ENCODE measurements around the gene EDIL3.
"Not testable (repeated sequence)": the region's sequence is repeated elsewhere in the genome, so short reads cannot be mapped to it uniquely, and the experiment has no call there.

The EDIL3 gene

DNA sequence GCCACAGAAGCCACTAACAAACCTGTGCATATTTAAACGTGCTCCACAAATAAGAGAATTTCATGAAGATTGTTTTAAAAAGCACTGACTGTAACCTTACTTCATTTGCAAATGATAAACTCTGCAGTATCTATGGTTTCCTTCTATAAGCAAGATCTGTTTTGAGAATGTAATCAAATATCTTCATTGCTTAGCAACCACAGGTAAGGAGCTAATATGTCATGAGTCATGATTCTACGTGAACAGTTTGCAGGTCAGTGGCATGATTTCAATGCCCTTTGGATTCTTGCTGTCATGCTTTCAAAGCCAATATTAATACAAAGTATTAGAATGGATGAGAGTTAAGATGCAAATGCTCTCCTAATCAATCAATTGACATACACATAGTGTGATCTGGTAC is 325.0 kb downstream of the EDIL3 start:
- no peak for DNase-seq (ENCODE audit: low read depth)

DNA sequence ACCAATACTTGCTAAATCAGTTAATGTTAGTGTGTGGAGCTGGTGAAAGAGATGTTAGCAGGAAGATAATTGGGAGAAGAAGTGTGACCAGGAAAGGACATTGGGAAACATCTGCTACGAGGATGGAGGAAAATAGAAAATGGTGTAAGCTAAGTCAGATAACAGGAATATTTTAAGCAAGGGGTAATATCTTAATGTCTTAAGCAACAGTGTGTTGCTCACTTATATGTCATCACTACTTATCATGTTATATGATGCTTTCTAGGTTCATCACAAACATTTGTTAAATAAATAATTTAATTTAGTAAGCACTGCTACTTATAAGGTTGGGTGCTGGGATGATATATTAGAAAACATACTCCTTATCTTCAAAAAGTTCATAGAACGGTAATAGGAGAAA is 326.1 kb downstream of the EDIL3 start:
- no peak for DNase-seq (ENCODE audit: low read depth)

DNA sequence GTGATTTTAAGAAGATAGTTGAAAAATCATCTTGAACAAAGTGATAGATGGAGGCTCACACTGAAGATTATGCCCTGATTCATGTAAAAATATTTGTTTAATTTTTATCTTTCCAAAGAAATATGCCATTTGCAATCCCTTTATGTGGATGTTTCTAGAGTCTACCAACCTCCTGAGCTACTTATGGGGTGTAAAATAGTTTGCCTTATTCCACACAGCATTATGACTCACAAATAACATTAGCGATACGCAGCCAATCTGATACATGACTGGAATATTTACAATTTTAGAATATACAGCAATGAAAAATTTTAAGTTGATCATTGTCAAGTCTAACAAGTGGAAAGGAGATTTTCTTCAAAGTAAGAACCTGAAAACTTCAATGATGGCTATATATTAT is 327.5 kb downstream of the EDIL3 start:
- DNase-seq (ENCODE audit: low read depth): no peak

DNA sequence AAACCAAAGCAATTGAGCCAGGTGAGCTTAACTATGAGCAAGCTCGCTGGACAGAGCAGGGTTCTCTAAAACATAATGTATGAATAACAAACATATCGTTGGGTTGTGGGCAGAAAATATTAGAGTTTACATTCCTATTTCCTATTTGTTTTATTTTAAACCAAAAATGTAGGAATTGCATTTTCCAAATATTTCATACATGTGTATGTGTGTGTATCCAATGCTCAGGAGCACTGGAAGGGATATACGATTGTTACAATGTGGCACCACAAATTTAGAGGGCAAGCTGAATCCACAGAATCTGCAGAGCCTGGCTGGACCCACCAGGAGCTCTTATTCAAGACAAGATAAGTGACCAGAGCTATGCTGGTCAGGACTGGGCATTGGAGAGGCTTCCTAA is 338.7 kb downstream of the EDIL3 start:
- DNase-seq (ENCODE audit: low read depth): no peak

DNA sequence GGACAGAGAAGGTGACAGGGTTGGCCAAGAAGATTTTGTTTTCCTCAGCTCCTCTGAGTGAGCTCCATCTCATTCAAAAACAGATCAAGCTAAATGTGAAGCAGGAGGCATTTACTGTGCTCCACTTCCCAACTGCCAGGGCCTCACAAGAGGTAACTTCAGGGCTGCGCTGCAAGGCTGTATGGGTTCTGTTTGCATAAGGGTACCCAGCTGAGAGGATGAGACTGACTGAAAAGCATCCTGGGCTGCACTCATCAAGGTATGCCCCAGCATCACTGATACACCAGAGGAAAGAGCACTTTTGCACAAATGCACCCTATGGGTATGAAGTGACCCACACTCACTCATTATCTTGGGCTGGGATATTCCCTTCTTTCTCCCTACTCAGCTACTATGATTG is 347.8 kb downstream of the EDIL3 start:
- DNase-seq (ENCODE audit: low read depth): no peak

DNA sequence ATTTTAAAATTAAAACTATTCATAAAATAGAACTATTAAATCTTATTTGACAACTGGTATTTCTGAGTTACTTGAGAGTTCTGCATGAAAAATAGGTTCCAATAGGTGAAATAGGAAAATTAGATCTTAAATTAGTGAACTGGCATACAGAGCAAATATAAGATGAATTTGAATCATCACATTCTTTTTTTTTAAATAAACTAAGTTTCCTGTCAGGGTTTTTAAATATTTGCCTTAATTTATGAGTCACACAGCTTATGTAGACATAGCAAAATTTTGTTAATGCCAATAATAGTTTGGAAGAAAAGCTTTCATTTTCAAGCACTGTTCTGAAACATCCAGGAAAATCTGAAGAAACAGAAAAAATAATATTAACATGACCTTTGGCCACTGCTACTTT is 352.4 kb downstream of the EDIL3 start:
- no peak for DNase-seq (ENCODE audit: low read depth)

DNA sequence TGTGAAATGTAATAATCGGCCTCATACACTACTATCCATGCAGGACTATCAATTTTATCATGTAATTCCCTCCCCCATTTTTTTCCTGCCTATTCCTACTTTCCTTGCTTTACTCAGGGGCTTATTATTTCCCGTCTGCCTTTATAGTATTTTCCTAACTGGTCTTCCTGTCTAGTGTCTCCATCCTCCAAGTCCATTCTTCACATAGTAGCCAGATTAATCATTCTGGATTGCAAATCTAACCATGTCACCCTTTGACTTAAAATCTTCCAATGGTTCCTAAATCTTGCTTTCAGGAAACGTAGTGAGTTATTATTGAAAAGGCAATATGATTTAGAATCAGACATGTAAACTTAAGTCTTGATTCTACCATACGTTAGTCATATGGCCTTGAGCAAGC is 356.6 kb downstream of the EDIL3 start:
- DNase-seq (ENCODE audit: low read depth): peak; percentile 63

DNA sequence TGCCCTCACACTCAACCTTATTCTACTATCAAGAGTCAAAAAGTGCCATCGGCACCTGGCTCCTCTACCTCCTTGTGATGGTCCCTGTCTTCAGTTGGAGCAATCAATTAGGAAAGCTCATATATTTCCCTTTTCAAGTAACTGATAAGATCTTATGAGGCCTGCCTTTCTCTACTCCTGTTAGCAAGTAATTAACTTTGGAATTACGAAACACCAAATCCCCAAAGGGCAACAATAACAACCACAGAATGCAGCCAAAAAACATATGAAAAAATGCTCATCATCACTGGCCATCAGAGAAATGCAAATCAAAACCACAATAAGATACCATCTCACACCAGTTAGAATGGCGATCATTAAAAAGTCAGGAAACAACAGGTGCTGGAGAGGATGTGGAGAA is 366.2 kb downstream of the EDIL3 start:
- DNase-seq (ENCODE audit: low read depth): not testable (repeated sequence)

DNA sequence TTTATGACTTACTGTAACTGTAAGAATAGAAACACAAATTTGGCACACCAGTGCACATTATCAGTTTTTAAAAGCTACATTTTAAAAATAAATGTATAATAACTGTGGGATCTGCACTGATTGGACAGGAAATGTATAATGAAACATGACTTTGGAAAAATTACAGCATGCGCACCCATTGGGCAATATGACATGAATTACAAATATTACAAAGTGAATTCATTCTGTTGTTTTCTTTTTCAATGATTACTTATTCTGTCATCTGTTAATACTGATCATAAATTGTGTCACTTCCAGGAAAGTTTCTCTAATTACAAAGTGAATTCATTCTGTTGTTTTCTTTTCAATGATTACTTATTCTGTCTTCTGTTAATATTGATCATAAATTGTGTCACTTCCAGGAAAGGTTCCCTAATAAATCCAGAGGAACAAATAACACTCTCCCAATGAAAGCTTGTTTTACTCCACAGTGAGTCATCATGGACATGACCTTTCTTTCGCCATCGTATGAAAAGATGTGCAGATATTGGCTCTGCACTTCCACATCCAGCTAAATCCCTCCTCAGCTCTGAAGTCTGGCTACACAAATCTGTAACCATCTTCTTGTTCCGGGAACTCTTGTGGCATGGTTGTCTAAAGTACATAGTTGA is 367.0 kb downstream of the EDIL3 start:
- DNase-seq (ENCODE audit: low read depth): no peak

DNA sequence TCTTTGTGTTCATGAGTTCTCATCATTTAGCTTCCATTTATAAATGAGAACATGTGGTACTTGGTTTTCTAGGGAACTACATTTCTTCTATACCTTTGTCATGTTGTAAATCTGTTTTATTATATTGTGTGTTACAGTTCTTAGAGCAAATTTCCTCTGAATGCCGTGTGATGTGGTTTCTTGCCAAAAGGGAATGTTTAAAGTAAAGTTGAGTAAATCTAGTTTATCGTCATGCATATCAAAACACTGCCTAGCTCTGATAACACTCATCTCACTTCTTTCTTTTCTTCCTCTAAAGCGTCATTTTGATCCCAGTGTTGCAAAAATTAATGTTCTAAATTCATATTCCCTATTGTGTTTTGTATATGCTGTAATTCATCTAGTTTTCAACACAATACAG is 368.6 kb downstream of the EDIL3 start:
- DNase-seq (ENCODE audit: low read depth): no peak

DNA sequence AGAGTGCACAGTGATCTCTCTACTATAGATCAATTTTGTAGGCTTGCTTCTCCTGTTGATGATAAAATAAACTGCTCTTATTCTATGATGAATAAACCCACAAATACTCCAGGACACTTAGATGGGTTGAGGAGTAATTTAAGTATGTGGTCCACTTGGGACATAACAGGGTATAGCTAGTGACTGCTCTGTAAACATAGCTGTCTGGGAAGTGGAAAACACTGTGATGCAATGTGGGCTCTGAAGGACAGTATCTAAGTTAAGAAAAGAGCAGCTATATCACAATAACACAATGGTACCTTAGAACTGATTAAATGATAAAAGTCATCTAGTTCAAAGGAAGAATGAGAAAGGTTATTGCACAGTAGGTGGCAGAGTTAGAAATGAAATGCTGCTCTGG is 369.7 kb downstream of the EDIL3 start:
- DNase-seq (ENCODE audit: low read depth): no peak

DNA sequence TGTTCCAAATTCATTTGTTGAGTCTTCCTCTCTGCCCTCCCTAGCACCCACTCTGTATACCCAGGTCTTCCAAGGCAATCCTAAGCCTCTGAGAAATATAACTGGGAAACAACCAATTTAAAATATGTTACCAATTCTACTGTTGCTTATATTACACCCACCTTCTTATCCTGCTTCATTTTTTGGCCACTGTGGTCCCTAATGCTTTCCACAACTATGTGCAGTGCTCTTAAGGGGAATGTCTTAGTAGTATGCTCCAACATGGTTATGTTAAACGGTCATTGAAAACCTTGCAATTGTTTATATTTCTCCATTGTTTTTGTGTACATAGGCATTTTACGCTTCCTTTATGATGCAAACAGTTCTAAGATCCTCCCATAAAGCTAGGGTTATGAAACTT is 390.9 kb downstream of the EDIL3 start:
- DNase-seq (ENCODE audit: low read depth): no peak

DNA sequence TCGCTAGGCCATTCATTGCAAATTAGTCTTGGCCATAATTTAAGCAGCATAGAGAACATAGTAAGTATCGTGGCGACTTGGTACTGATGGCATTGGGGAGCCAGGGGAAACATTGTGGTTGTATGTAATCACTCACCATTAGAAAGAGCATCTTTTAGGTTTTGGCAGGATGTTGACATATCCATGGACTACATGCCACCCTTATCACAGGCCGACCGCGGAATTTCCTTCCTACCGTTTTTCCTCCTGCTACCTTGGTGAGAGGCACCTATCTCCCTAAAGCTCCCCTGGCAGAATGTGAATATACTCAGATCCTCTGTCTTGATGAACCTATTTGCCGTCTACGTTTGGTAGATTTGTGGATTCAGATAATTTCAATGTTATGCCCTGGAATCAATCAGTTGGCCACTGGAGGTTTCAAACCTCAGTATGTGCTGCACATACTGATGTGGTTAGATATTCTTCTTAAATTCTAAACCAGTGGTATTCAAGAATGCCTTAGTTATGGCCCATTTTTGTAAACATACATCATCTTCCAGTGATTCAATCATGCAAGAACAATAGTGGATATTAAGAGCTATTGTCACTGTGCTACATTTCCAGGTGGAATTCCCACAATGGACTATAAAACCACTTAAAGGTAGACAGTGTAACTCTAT is 393.0 kb downstream of the EDIL3 start:
- DNase-seq (ENCODE audit: low read depth): peak; percentile 55

DNA sequence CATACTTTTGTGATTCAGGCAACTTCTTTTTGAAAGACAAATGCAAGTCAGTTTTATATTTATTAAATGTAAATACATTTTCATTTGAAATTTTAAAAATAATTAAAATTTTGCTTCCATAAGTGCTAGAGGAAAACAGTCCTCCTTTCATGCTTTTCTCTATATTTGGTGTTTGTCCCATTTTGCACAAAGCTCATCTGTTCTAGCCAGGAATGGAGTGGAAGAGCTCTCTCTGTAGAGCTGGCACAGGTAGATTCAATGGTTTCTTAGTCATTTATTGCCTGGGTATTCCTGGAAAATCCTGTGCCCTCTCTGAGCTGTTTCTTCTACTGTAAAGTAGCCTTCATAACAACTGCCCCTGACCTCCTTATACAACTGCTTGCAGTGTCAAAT is 396.4 kb downstream of the EDIL3 start:
- DNase-seq (ENCODE audit: low read depth): no peak

DNA sequence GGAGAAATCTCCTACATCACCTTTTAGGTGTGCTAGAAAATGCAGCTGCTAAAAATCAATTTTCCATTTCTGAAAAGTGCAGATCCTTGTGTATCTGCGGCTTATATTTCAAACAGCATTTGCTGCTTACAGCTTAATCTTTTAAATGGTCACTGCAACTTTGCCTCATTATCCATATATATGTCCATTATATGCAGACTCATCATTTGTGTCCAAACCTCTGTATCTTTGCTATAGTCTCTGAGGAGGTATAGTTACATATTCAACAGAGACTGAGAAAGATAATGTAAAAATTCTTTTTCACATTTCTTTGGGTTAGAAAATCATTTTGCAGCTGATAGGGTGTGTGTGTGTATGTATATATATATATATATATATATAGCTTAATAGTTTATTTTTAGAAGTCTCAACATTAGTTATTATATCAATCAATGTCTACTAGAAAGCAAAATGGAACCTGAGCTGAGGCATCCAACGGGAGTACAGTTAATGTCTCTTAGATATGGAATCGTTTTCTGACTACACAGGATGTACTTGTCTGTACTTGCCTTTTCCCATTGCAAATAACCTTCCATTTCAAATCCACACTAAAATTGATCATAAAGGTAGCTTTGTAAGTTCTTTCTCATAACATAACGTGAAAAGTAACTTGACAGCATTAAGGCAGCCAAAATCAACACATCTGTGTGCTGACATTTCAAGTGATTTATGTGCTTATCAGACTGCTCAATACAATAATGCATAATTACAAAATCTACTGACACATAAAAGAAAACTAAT is 397.0 kb downstream of the EDIL3 start:
- DNase-seq (ENCODE audit: low read depth): no peak

DNA sequence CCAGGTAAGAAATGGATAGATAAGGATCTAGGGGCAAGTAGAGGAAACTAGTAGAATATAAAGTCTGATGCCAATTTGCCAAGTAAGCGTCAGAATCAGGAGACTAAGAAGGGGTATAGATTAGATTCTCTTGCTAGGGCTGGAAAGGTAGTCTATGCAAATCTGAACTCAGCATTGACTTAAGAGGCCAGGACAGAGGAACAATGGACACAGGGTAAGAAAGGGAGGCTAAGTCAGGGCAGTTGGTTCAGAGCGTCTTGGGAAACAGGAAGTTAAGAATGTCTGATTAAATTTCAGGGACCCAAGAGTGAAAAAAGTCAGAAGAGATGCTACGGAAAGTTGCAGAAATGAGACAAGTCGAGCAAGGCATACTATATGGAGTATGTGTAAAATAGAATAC is 400.8 kb downstream of the EDIL3 start:
- DNase-seq (ENCODE audit: low read depth): no peak

DNA sequence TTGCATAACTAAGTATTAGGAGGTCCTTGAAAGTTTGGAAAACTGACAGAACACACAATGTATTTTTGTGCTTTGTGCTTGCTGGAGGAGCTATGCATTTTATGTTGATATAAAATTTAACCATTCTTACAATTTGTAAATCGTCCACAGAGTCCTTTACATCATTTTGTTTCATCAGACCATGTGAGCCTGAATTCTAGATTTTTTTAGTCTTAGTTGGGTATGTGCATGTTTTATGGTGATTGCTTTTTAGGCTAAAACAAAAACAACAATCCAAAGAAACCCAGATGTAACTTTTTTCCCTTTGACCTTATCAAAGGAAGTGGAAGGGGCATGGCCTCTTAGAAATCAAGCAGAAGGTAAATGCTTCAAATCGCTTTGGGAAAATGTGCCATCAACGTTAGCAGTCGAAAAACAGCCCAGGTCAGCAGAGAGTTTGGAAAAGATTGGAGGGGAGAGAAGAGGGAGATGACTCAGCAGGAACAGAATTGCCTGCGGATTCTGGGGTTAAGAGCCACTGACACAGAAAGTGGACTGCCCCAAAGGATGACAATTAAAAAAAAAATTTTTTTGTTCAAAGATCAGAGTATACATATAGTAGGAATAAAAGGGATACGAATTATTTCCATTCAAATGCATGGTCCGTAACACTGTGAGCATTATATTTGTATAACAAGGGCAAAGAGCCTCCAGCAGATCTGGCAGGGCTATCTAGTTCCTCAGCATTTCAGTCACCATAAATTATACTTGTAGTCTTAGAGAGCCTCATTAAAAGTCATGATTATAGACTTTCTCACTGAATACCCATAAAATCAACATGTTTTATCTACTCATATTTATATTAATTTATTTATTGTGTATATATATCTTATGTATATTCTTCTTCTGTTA is 410.5 kb downstream of the EDIL3 start:
- DNase-seq (ENCODE audit: low read depth): no peak

DNA sequence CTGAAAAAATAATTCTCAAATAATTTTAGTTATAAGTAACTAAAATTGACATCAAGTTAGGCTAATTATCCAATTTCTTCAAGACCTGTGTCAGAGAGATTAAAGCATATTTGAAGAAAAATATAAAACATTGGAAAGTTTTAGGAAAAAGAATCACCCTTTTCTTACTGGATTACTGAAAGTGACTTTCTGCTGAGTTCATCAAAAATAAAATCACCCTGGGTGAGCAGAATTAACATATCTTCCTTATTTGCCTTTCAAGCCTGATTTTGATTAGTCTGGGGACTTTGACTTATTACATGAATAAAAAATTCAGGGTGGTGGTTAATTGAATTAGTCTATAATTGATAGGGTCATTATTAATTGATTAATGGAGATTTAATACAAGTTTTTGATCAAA is 411.8 kb downstream of the EDIL3 start:
- no peak for DNase-seq (ENCODE audit: low read depth)

DNA sequence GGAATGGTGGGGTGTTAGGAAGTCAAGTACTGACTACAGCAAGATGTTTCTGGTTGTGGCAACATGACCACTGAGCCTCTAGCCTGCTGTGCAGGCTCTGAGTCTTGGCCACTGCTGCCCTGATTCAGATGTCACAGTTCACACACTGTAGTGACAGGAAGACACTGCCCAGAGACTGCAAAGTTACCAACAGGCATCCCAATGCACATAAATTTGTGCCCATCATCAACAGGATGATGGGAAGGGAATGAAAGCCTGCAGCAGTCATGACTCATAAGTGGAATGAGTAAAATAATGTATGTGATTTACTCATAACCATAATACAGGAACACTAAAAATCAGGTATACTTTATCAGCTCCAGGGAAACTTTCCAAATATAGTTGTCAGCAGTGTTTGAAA is 412.4 kb downstream of the EDIL3 start:
- DNase-seq (ENCODE audit: low read depth): no peak

DNA sequence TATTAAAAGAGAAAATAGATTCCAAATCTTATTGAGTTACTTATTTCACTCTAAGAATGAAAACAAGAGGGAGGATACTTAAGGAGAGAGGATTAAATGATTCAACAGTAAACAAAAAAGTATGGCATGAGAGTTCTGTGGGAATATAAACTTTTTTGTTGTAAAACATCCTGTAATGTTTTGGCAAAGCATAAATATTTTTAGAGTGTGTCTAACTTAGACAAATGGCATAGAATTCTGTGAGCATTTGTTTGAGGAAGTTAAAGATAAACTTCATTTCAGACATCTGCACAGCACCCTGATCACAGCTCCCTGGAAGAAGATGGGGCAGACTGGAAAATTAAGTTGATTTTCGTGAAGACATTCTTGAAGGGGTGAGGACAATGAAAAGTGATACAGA is 417.3 kb downstream of the EDIL3 start:
- no peak for DNase-seq (ENCODE audit: low read depth)

DNA sequence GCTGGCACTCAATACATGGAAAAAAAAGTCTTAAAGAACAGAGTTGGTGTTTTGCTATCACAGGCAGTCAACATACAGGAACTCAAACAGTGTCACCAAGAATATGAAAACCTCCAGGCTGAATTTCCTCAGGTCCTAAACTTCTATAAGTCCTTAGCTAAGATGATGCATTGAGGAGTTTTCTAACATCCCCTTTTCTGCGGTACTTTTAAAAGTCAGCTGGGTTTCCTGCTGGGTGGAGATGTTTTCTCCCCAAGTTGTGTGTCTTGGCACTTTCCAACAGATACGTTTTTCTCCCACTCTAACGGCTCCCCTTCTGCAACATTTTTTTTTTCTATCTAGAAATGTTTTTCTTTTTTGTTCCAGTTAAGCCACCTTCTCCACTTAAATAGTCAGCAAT is 419.2 kb downstream of the EDIL3 start:
- DNase-seq (ENCODE audit: low read depth): no peak

DNA sequence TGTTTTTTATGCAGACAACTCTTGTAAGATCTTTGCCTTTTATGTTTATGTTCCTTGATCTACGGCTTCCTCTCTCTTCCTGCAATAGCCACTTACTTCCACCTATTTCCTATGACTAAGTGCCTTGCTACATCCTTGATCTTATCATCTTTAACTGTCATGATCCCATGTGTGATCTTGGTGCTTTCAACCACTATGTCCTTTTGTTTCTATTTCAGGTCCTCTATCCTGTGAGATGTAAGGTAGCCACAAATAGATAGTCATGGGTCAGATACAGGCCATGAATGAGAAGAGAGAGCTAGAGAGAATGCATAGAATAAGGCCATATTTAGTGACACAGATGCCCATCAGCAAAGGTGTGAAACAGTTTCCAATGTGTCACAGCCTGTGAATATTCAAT is 420.4 kb downstream of the EDIL3 start:
- DNase-seq (ENCODE audit: low read depth): no peak

DNA sequence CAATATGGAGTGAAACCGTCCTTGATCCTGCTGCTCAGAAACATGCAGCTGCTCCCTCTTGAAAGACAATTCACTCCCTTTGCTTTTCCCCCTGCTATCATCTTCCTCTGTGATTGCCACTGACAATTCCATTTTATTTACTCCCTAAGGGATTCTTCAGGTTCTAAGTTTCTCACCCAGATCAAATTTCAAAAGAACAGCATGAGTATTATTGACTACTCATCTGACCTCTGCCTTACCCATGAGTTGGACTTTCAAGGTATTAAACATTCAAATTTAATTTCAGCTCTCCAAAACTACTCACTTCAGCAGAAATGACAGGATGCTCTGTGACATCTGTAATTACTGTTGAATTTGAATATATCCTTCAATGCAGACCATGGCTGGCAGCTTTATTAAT is 427.5 kb downstream of the EDIL3 start:
- no peak for DNase-seq (ENCODE audit: low read depth)
